ENCODE measurements around the gene ARID3A. TPM values are rescaled to one million over a fixed set of nuclear protein-coding genes. Genes with fewer than 3 reads are reported as not detected.
A peak's percentile ranks its signal among the peaks of the same experiment; 100 is the strongest.

Gene ARID3A
- total and polyA plus RNA-seq, 2 of the 4 experiments (the other 2 are of a cell fraction): 16.0 to 23.1 TPM

DNA sequence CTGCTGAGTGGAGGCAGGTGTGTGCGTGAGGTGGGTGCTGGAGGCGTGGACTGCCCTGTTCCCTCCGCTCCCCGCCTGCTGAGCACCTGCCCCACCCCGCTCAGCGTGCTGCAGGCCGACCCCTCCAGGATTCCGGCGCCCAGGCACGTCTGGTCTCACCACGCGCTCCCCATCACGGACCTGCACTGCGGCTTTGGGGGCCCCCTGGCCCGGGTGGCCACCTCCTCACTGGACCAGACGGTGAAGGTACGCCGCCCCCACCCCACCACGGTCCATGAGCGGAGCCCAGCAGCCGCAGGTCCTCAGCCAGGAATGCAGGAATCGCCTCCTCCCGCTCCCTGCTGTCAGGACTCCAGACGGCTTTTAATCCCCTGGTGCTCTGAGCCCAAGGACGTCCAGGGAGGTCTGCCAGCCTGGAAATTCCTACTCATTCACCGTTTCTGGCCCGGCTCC is 64.3 kb downstream of the ARID3A start:
- BruUV-seq (replicated peaks): no TSS peak
- CTCF ChIA-PET: no interaction called here
- H3K23ac ChIP-seq (ENCODE audit: low read depth, low read length): no peak overlapping the region

More for the DNA sequence above, 64.3 kb downstream of the ARID3A start:
- peaks cover 3% of the 10 kb centered on the region for H4K20me1 ChIP-seq (ENCODE audit: insufficient read depth, low read length)
- no peak overlapping the region for H3K4ac ChIP-seq (ENCODE audit: low read depth, low read length)
- no peak overlapping the region for H2BK20ac ChIP-seq (ENCODE audit: low read depth, low read length)
- intact Hi-C loops (cut with micrococcal nuclease): no loop called here
- 90% methylated on average over 18 of the region's 27 CpGs; no CpG with 5 or more reads in 1 of the 2 experiments for WGBS, 2 experiments (ENCODE audit: extremely low coverage in 2 of 2, insufficient read length in 1 of 2)
- peak overlapping the region; percentile 43 for H2AFZ ChIP-seq (replicated peaks; ENCODE audit: low read length, poor library complexity)
- no peak overlapping the region for H2BK5ac ChIP-seq (ENCODE audit: low read depth, low read length, poor library complexity, severe bottlenecking)
- ATAC-seq (ENCODE audit: low read depth) (no peak), DNase-seq (no peak)
- H2AK9ac ChIP-seq (replicated peaks; ENCODE audit: low read depth, low read length, poor library complexity): no peak overlapping the region
- H4K91ac ChIP-seq (ENCODE audit: insufficient read depth, low read depth, low read length): no peak overlapping the region
- H3K4me2 ChIP-seq (ENCODE audit: low read depth, low read length): no peak overlapping the region
- POLR2A ChIA-PET (ENCODE audit: unreplicated experiment): no interaction called here
- no peaks in the 10 kb centered on the region for H3K9me3 ChIP-seq (ENCODE audit: control insufficient read depth, insufficient read depth, low read length)
- H4K5ac ChIP-seq (ENCODE audit: low read depth, low read length): no peak overlapping the region
- no peak overlapping the region for H2AK5ac ChIP-seq (ENCODE audit: low read depth, low read length)
- H3K36me3 ChIP-seq (ENCODE audit: control insufficient read depth, insufficient read depth, low read length): peaks cover 51% of the 10 kb centered on the region
- H3K4me1 ChIP-seq (ENCODE audit: control insufficient read depth, insufficient read depth, low read length): no peaks in the 10 kb centered on the region; the same call in 1 of the 2 replicates
- no peak overlapping the region for H3K18ac ChIP-seq (ENCODE audit: low read depth, low read length)
- dilution Hi-C loops (cut with HindIII; ENCODE audit: low sequenced_read_pairs, unreplicated experiment): no loop called here
- H3K4me3 ChIP-seq (ENCODE audit: insufficient read depth, low read depth, low read length): no peak overlapping the region
- no peak overlapping the region for H3K27ac ChIP-seq (ENCODE audit: insufficient read depth, low read length)
- TF ChIP-seq MXI1 (IDR thresholded peaks at IDR 0.05; ENCODE audit: borderline replicate concordance, low read depth, low read length): no peak
- TF ChIP-seq MAZ (IDR thresholded peaks at IDR 0.05; ENCODE audit: borderline replicate concordance, low read depth, low read length): no peak
- TF ChIP-seq, protein P1, sequence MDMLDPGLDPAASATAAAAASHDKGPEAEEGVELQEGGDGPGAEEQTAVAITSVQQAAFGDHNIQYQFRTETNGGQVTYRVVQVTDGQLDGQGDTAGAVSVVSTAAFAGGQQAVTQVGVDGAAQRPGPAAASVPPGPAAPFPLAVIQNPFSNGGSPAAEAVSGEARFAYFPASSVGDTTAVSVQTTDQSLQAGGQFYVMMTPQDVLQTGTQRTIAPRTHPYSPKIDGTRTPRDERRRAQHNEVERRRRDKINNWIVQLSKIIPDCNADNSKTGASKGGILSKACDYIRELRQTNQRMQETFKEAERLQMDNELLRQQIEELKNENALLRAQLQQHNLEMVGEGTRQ (IDR thresholded peaks at IDR 0.05; ENCODE audit: low read depth, low read length): no peak
- no peak for TF ChIP-seq RFX5 (IDR thresholded peaks at IDR 0.05; ENCODE audit: low read depth, low read length)
- TF ChIP-seq POLR2A (IDR thresholded peaks at IDR 0.05; ENCODE audit: low read depth, low read length): no peak
- TF ChIP-seq FOS (IDR thresholded peaks at IDR 0.05; ENCODE audit: low read depth, low read length): no peak
- TF ChIP-seq, protein P2, sequence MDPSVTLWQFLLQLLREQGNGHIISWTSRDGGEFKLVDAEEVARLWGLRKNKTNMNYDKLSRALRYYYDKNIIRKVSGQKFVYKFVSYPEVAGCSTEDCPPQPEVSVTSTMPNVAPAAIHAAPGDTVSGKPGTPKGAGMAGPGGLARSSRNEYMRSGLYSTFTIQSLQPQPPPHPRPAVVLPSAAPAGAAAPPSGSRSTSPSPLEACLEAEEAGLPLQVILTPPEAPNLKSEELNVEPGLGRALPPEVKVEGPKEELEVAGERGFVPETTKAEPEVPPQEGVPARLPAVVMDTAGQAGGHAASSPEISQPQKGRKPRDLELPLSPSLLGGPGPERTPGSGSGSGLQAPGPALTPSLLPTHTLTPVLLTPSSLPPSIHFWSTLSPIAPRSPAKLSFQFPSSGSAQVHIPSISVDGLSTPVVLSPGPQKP (IDR thresholded peaks at IDR 0.05; ENCODE audit: borderline replicate concordance, low read depth, low read length): no peak
- in situ Hi-C loops (cut with MboI; ENCODE audit: low sequenced_read_pairs): no loop called here
- H3K9me1 ChIP-seq (ENCODE audit: insufficient read depth, low read length): no peaks in the 10 kb centered on the region
- peaks cover 0 to 19% of the 10 kb centered on the region in 2 experiments; a peak in 3 of 4 replicates for H3K79me1 ChIP-seq (ENCODE audit: low read depth in 1 of 2, low read length in 2 of 2)
- H2BK15ac ChIP-seq (ENCODE audit: low read depth, low read length): no peak overlapping the region
- no peak overlapping the region for H3K56ac ChIP-seq (ENCODE audit: extremely low read depth, insufficient read depth, low read length)
- no peak overlapping the region for H3K14ac ChIP-seq (replicated peaks; ENCODE audit: low read depth, low read length)
- no peaks in the 10 kb centered on the region for H3K27me3 ChIP-seq (ENCODE audit: control insufficient read depth, insufficient read depth, low read length)
- H2BK120ac ChIP-seq (ENCODE audit: low read depth, low read length): no peak overlapping the region
- H3K9ac ChIP-seq (ENCODE audit: low read depth, low read length): no peak overlapping the region
- no peak overlapping the region for H4K8ac ChIP-seq (ENCODE audit: low read depth in 2 of 2, low read length in 2 of 2)

Data from IMR-90 (cell line).